Heart left ventricle (tissue), 16 donors: ENCODE data around the gene NT5DC4. TPM values are rescaled to one million over a fixed set of nuclear protein-coding genes. Genes with fewer than 3 reads are reported as not detected.

Experiments
- ATAC-seq, 4 donors: fragments of 200-7000 bp; cut with Tn5 transposase; one replicate each; pipeline ENCODE4 v1.9.1; 2020 to 2022; ENCODE audit warnings: moderate library complexity in 4 of 4, mild to moderate bottlenecking in 3 of 4, moderate number of reproducible peaks in 1 of 4
- DNase-seq, 5 donors: peaks; one replicate each; pipeline ENCODE4 v3.0.0-alpha.2; 2020
- H3K27ac ChIP-seq, 12 donors: fragments of 200-600 bp; sonication (generic) in 4 of 12; one replicate each; pipeline versions ENCODE4 v1.5.0 to v1.8.0; 2016 to 2022; ENCODE audit warnings: mild to moderate bottlenecking in 2 of 12
- H3K27me3 ChIP-seq, 9 donors: fragments of 200-600 bp; sonication (generic) in 2 of 9; one replicate each; pipeline versions ENCODE4 v1.5.1 to v1.8.0; 2016 to 2022; ENCODE audit warnings: mild to moderate bottlenecking in 3 of 9
- H3K36me3 ChIP-seq, 9 donors: fragments of 200-600 bp; sonication (generic) in 2 of 9; one replicate each; pipeline versions ENCODE4 v1.5.0 to v1.8.0; 2018 to 2022; ENCODE audit warnings: mild to moderate bottlenecking in 2 of 9
- H3K4me1 ChIP-seq, 12 donors: fragments of 200-600 bp; sonication (generic) in 4 of 12; one replicate each; pipeline versions ENCODE4 v1.5.0 to v1.8.0; 2016 to 2022; ENCODE audit warnings: mild to moderate bottlenecking in 3 of 12
- H3K4me3 ChIP-seq, 12 donors: fragments of 200-600 bp; sonication (generic) in 4 of 12; one replicate each; pipeline versions ENCODE4 v1.5.0 to v1.8.0; 2017 to 2022; ENCODE audit warnings: mild to moderate bottlenecking in 9 of 12, moderate library complexity in 4 of 12
- H3K9me3 ChIP-seq, 12 donors: fragments of 200-600 bp; sonication (generic) in 4 of 12; one replicate each; pipeline versions ENCODE4 v1.5.0 to v1.8.0; 2016 to 2022; ENCODE audit warnings: mild to moderate bottlenecking in 1 of 12
- CTCF ChIP-seq, 12 donors: fragments of 200-600 bp; sonication (generic) in 4 of 12; IDR thresholded peaks; one replicate each; pipeline versions ENCODE4 v1.5.0 to v1.8.0; 2018 to 2022; ENCODE audit warnings: antibody characterized with exemption in 12 of 12, mild to moderate bottlenecking in 5 of 12
- POLR2A ChIP-seq, 2 donors: fragments of 450-650 bp; IDR thresholded peaks; one replicate each; pipeline ENCODE4 v1.6.1; 2017; ENCODE audit warnings: antibody characterized with exemption in 2 of 2, mild to moderate bottlenecking in 2 of 2, moderate library complexity in 2 of 2
- WGBS, 4 donors: extraction: QIAGEN DNeasy Blood & Tissue Kit in 2 of 4; methylation state at CpG; one replicate each; pipeline versions ENCODE4 v1.1.5 to v1.1.7; 2013 to 2018; 5-methylcytosine and 5-hydroxymethylcytosine counted together
- intact Hi-C, 10 donors: fragments of 100-400 bp; cut with DNase I; formaldehyde crosslinking; loops; one replicate each; pipeline versions ENCODE4 v1.11.1 to v1.14.2; 2022
- polyA plus RNA-seq, 2 donors: library from polyadenylated mRNA; stranded (reverse); fragments of 200-250 nt; gene quantifications; one replicate each; pipeline ENCODE4 v1.2.3, GENCODE V29; 2013
- total RNA-seq, 9 donors: library from RNA; depleted of rRNA in 2 of 9; stranded (reverse); fragments of >200 nt in 2 of 9; fragmentation: NEBNext Ultra II Directional in 3 of 9; extraction: Animal tissue kit (Norgen Biotek cat#: 25700) in 3 of 9; gene quantifications; one replicate each; pipeline versions ENCODE4 v1.1.0 to v1.2.4, GENCODE V29; 2016 to 2023
- donor health status: ischemic (EF 13 %, LVEDD 7.1; RV severe dilation, severe dysfunction).
- donor health status: healthy with polysubstance abuse.
- donor health status: DM: no; HTN: yes; CAD: no.
- donor health status: DM: no; HTN: no; CAD: no.
- donor health status: ischemic (EF 25% LVEDD 6.9; RV normal size, moderate dysfunction).
- donor health status: ischemic (EF 25% LVEDD 5.7; RV mildly dilated, moderate dysfunction).
- donor health status: healthy.
- donor health status: DM: yes; HTN: yes; CAD: no.
- donor health status: ischemic (EF 35%, LVEDD 5.7; RV mildly dilated, moderate dysfunction).
- donor health status: nonischemic (EF 11% LVEDD 7.7; RV severe dilation, severe dysfunction).
- donor health status: DM: yes; HTN: yes; CAD: no.
- donor health status: PGD.
- donor health status: ischemic (EF 29% LVEDD 5.4; RV normal size, mild dysfunction).
- donor health status: nonischemic (EF 23%, LVEDD 6.1; RV moderate dilation, normal function).

Gene NT5DC4
- total and polyA plus RNA-seq, 11 donors, result 0.16 TPM; not detected in 10

- peaks cover 0 to 4% (median 0%) of the 10 kb centered on the region in 12 donors for H3K4me1 ChIP-seq
- H3K27me3 ChIP-seq, result no peaks in the 10 kb centered on the region
- no peak overlapping the region for H3K27ac ChIP-seq
- peaks cover 0 to 5% (median 0%) of the 10 kb centered on the region in 9 donors for H3K36me3 ChIP-seq
- ATAC-seq (no peak), DNase-seq (no peak)
- TF ChIP-seq POLR2A (IDR thresholded peaks at IDR 0.05) (no peak), CTCF (IDR thresholded peaks at IDR 0.05) (no peak)
- intact Hi-C loops, result loop anchor here in 2 of 10 donors (10.0 kb wide), 1 partner anchor 128 kb away; no protein-coding TSS in a partner anchor
- 89 to 100% (median 98%) methylated on average over 3 of the region's 3 CpGs for WGBS, 4 donors
- no peaks in the 10 kb centered on the region for H3K9me3 ChIP-seq
- H3K4me3 ChIP-seq, result no peak overlapping the region
Measured at GRCh38 chr2:112757265-112757664, 36.4 kb downstream of the NT5DC4 start.

GRCh38 chr2:112758711-112759110, 37.9 kb downstream of the NT5DC4 start:
- Histone ChIP-seq H3K4me3 (no peak overlapping the region), H3K36me3 (peaks cover 0 to 5% (median 0%) of the 10 kb centered on the region in 9 donors), H3K27ac (no peak overlapping the region), H3K9me3 (no peaks in the 10 kb centered on the region), H3K27me3 (no peaks in the 10 kb centered on the region), H3K4me1 (peaks cover 0 to 6% (median 0%) of the 10 kb centered on the region in 12 donors)
- WGBS, 4 donors, result 68 to 80% (median 77%) methylated on average over 2 of the region's 2 CpGs
- no peak for ATAC-seq
- DNase-seq, result no peak
- TF ChIP-seq CTCF (IDR thresholded peaks at IDR 0.05), result no peak
- no peak for TF ChIP-seq POLR2A (IDR thresholded peaks at IDR 0.05)
- intact Hi-C loops, result loop anchor here in 2 of 10 donors (10.0 kb wide), 1 partner anchor 126 kb away; no protein-coding TSS in a partner anchor

- H3K9me3 ChIP-seq, result no peaks in the 10 kb centered on the region
- no peak for TF ChIP-seq POLR2A (IDR thresholded peaks at IDR 0.05)
- no peak for TF ChIP-seq CTCF (IDR thresholded peaks at IDR 0.05)
- no peak overlapping the region for H3K27ac ChIP-seq
- ATAC-seq (no peak), DNase-seq (no peak)
- peaks cover 0 to 12% (median 5%) of the 10 kb centered on the region in 12 donors for H3K4me1 ChIP-seq
- H3K36me3 ChIP-seq, result peaks cover 0 to 5% (median 0%) of the 10 kb centered on the region in 9 donors
- no peak overlapping the region for H3K4me3 ChIP-seq
- intact Hi-C loops, result loop anchor here in 3 of 10 donors (5.0 to 10.0 kb wide), 2 partner anchors 55 to 112 kb away; no protein-coding TSS in a partner anchor
- H3K27me3 ChIP-seq, result no peaks in the 10 kb centered on the region
- WGBS, 4 donors, result 91 to 95% (median 92%) methylated on average over 1 of the region's 1 CpG
Measured at GRCh38 chr2:112760149-112760548, 39.3 kb downstream of the NT5DC4 start.

GRCh38 chr2:112762276-112762675, 41.5 kb downstream of the NT5DC4 start:
- Histone ChIP-seq H3K9me3 (no peaks in the 10 kb centered on the region), H3K4me3 (no peak overlapping the region), H3K27ac (no peak overlapping the region), H3K4me1 (peaks cover 0 to 14% (median 5%) of the 10 kb centered on the region in 12 donors), H3K36me3 (peaks cover 0 to 5% (median 0%) of the 10 kb centered on the region in 9 donors), H3K27me3 (no peaks in the 10 kb centered on the region)
- no peak for TF ChIP-seq POLR2A (IDR thresholded peaks at IDR 0.05)
- no peak for TF ChIP-seq CTCF (IDR thresholded peaks at IDR 0.05)
- 86 to 94% (median 90%) methylated on average over 4 of the region's 4 CpGs for WGBS, 4 donors
- DNase-seq (no peak), ATAC-seq (no peak)
- intact Hi-C loops, result loop anchor here in 3 of 10 donors (5.0 to 10.0 kb wide), 2 partner anchors 53 to 110 kb away; no protein-coding TSS in a partner anchor
